Effector memory CD4-positive, alpha-beta T cell (primary cell): ENCODE measurements around the gene DIP2C.

Source experiments
- DNase-seq, 3 donors: peaks; one replicate each; pipeline ENCODE4 v3.0.0-alpha.2; 2020
- H3K27ac ChIP-seq: 2 replicates; pipeline ENCODE4 v1.7.0; 2013; ENCODE audit warnings: mild to moderate bottlenecking, low read length, moderate library complexity; ENCODE audit not compliant: insufficient read depth, poor library complexity, severe bottlenecking
- H3K27me3 ChIP-seq: replicated peaks from 2 replicates; pipeline ENCODE4 v1.7.0; 2013; ENCODE audit warnings: mild to moderate bottlenecking, low read length; ENCODE audit not compliant: insufficient read depth, control insufficient read depth, poor library complexity, severe bottlenecking
- H3K36me3 ChIP-seq: 2 replicates; pipeline ENCODE4 v1.7.0; 2013; ENCODE audit warnings: mild to moderate bottlenecking, low read length, moderate library complexity; ENCODE audit not compliant: control insufficient read depth, insufficient read depth
- H3K4me1 ChIP-seq: 2 replicates; pipeline ENCODE4 v1.7.0; 2013; ENCODE audit warnings: low read length, mild to moderate bottlenecking; ENCODE audit not compliant: control insufficient read depth, insufficient read depth, poor library complexity, severe bottlenecking
- H3K4me3 ChIP-seq: 2 replicates; pipeline ENCODE4 v1.7.0; 2013; ENCODE audit warnings: low read length, low read depth, mild to moderate bottlenecking; ENCODE audit not compliant: insufficient read depth, poor library complexity, severe bottlenecking
- H3K9me3 ChIP-seq: 2 replicates; pipeline ENCODE4 v1.7.0; 2013; ENCODE audit warnings: mild to moderate bottlenecking, low read length, moderate library complexity; ENCODE audit not compliant: control insufficient read depth

The DIP2C gene

DNA sequence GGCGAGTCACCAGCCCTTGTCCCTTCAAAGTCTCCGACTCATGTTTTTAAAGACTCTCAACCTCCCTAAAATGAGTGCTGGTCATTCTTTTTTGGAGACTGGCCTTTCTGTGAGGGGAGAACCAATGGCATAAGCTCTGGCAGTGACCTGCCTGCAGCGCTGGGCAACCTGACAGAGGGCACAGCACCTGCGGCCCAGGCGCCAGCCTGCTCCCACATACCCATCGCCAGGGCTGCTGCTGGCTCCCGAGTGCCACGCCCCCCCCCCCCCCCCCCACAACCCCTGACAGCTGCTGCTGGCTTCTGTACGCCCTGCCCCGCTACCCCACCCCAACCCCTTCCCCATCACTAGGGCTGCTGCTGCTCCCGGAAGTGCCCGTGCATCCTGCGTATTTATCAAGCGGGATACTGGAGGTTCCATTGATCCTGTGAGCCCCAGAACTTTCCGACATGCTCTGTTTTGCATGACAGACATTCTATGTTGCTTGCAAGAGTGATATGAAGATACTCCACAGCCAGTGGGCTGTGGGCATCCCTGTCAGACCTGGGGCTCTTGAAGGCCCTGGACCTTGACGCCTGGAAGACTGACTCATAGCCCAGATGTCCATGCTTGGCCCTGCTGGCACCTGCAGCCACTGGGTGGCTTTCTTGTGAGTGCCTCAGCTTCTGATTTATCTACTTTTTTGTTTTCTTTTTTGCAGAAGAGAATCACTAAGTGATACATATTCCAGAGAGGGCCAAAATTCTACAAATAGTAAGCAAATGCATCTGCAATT lies 310.4 kb downstream of the DIP2C start:
- Histone ChIP-seq H3K27me3 (no peaks in the 10 kb centered on the region), H3K4me1 (no peaks in the 10 kb centered on the region), H3K9me3 (no peaks in the 10 kb centered on the region), H3K4me3 (no peak overlapping the region), H3K27ac (no peak overlapping the region), H3K36me3 (no peaks in the 10 kb centered on the region)
- DNase-seq, result no peak

DNA sequence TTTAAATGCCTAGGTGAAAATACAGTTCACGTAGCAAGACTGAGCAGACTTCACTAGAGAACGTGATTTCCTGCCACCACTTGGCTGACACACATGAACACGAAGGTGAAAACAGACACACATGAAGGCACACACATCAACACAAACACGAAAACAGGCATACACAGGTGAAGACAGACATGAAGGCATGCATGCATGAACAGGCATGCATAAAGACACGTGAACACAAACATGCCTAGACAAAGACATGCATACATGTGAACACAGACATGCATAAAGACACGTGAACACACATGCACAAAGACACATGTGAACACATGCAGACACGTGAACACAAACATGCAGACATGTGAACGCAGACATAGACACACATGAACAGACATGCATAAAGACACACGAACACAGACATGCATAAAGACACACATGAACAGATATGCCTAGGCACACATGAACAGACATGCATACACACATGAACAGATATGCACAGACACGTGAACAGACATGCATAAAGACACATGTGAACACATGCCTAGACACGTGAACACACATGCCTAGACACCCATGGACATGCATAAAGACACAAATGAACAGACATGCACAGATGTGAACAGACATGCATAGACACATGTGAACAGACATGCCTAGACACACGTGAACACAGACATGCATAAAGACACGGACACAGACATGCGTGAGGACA lies 311.1 kb downstream of the DIP2C start:
- Histone ChIP-seq H3K36me3 (no peaks in the 10 kb centered on the region), H3K27ac (no peak overlapping the region), H3K27me3 (no peaks in the 10 kb centered on the region), H3K4me1 (no peaks in the 10 kb centered on the region), H3K4me3 (no peak overlapping the region), H3K9me3 (no peaks in the 10 kb centered on the region)
- no peak for DNase-seq

DNA sequence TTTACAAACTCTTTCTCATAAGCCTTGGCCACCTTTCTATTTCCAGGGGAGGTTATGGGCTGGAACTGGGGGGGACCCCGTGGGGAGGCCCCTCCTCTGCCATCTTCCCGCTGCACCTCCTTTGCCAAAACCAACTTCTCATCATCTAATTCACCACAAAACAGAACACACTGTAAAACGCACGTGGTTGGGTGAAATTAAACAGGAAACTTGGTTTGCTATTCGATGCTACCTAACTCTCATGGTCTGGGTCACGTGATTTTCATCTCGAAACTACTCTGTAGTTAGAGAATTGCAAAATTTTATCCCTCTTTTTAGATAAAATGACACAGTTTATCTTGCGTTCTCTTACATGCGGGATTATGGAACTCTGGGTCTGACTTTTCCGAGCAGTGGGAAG lies 312.2 kb downstream of the DIP2C start:
- Histone ChIP-seq H3K36me3 (no peaks in the 10 kb centered on the region), H3K9me3 (no peaks in the 10 kb centered on the region), H3K27me3 (no peaks in the 10 kb centered on the region), H3K4me3 (no peak overlapping the region), H3K27ac (no peak overlapping the region), H3K4me1 (no peaks in the 10 kb centered on the region)
- DNase-seq, result no peak

DNA sequence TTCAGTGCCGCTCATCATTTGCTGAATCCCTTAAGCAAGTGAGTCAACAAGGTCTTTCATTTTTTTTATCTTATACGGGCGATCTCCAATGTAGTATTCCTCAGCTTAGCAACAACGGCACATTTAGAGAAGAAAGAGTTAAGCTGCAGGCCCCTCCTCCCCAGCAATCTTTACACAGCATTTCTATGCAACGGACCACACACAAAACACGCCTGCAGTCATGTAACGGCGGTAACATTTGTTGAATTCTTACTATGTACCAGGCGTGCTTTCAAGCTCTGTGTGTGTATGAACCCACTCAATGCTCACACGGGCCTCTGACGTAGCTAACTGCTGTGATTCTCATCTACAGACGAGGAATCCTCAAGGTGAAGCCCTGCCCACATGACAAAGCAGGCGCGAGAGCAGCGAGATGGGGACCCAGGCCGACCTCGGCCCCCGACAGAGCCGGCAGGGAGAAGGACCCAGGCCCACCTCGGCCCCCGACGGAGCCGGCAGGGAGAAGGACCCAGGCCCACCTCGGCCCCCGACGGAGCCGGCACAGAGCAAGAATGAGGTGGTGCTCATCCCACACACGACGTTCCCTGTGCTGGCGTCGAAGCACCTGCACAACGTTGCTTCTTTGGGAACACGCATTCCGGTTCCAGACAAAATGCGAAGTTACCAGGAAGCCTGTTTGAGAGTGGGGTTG lies 313.5 kb downstream of the DIP2C start:
- Histone ChIP-seq H3K4me1 (no peaks in the 10 kb centered on the region), H3K27ac (no peak overlapping the region), H3K4me3 (no peak overlapping the region), H3K9me3 (no peaks in the 10 kb centered on the region), H3K36me3 (no peaks in the 10 kb centered on the region), H3K27me3 (no peaks in the 10 kb centered on the region)
- DNase-seq, result no peak

DNA sequence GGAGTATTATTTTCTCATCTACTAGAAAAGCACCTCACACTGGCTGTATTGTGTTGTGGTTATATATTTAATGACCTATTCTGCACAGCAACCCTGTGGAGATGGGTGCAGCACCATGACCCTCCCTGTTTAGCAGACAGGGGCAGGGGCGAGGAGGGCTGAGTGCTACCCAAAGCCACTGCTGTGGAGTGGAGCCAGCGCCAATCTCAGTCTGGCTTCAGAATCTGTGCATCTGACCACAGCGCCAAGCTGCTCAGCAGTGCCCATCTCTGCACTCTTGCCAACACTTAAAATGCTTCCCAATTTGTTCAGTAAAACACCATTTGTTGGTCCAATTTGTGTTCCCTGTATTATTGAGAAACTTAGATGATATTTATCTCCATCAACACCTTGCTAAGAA lies 315.1 kb downstream of the DIP2C start:
- Histone ChIP-seq H3K27me3 (no peaks in the 10 kb centered on the region), H3K27ac (no peak overlapping the region), H3K36me3 (no peaks in the 10 kb centered on the region), H3K4me3 (no peak overlapping the region), H3K9me3 (no peaks in the 10 kb centered on the region), H3K4me1 (no peaks in the 10 kb centered on the region)
- no peak for DNase-seq

DNA sequence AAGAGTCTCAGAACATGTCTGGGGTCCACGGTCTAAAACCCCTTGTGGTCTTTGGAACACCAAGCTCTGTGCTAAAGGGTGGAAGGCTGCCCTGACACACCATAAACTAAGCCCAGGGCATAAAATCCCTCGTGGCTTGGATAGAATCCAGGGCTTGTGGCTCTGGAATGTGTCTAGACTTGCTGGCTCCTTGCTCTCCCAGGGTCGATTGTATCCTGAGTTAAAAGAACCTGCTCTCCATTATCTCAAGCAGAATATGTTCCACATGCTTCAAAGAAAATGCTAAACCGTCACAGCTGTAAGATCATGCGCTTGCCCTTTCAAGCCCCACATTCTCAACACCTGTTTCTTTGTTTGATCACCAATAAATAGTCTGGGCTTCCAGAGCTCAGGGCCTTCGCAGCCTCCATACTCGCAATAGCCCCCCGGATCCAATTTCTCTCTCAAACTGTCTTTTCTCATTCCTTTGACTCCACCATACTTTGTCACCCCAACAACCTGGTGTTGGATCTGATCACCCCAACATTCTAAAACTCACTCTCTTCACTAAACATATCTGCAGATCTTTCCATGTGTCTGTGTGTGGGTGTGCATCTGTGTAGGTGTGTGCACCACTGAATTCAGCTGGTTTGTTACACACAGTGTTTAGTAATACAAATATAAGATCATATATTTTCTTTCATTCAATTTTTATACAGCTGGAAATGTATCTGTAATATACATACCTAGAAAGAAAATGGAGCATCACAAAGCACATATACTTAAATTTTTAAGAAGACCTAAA lies 315.8 kb downstream of the DIP2C start:
- no peak for DNase-seq
- Histone ChIP-seq H3K4me1 (no peaks in the 10 kb centered on the region), H3K9me3 (no peaks in the 10 kb centered on the region), H3K4me3 (no peak overlapping the region), H3K27me3 (no peaks in the 10 kb centered on the region), H3K27ac (no peak overlapping the region), H3K36me3 (peaks cover 4% of the 10 kb centered on the region)

DNA sequence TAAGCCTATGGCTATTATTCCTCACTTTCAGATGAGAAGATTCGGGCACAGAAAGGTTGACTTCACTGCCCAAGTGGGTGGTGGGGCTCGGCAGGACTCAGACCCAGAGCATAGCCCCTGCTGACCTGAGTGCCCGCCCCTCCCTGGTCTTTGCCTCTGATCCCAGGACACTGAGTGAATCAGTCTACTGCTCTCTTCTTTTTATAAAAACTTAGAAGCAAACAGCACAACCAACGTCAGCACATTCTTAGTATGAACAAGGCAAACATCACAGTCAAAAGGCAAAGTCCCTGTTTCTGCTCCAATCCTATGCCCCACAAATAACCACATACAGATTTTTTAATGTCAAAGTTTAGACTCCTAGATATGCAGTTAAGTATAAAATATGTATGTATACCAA lies 316.5 kb downstream of the DIP2C start:
- no peak for DNase-seq
- Histone ChIP-seq H3K4me3 (no peak overlapping the region), H3K27ac (no peak overlapping the region), H3K27me3 (no peaks in the 10 kb centered on the region), H3K4me1 (no peaks in the 10 kb centered on the region), H3K9me3 (no peaks in the 10 kb centered on the region), H3K36me3 (peaks cover 4% of the 10 kb centered on the region)

DNA sequence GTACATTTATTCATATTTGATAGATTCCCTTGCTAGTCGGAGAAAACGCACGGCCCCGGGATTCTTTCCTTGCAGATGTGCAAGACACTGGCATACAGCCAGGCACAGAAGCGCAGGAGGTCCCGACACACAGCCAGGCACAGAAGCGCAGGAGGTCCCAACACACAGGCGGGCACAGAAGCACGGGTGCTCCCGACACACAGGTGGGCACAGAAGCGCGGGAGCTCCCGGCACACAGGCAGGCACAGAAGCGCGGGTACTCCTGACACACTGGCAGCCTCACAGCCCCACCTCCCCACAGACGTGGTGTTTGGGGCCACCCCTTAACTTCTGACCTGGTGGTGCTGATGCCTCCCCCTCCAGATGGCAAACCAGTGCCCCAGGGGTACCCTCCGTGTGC lies 316.9 kb downstream of the DIP2C start:
- H3K36me3 ChIP-seq, result peaks cover 4% of the 10 kb centered on the region
- H3K4me1 ChIP-seq, result no peaks in the 10 kb centered on the region
- H3K9me3 ChIP-seq, result no peaks in the 10 kb centered on the region
- H3K27ac ChIP-seq, result no peak overlapping the region
- no peak overlapping the region for H3K4me3 ChIP-seq
- no peak for DNase-seq
- no peaks in the 10 kb centered on the region for H3K27me3 ChIP-seq

DNA sequence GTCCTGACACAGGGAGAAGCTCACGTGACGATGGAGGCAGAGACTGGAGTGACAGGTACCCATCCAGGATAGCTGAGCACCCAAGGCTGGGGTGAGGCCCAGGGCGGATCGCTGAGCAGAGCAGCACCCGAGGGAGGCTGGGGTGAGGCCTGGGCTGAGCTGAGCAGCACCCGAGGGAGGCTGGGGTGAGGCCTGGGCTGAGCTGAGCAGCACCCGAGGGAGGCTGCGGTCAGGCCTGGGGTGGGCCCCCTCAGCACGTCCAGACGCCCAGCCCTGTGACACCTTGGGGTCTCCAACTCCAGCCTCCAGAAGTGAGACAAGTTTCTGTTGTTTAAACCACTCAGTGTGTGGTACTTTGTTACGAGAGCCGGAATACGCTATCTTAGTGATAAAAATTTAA lies 318.0 kb downstream of the DIP2C start:
- DNase-seq, result no peak
- H3K27me3 ChIP-seq, result no peaks in the 10 kb centered on the region
- no peaks in the 10 kb centered on the region for H3K9me3 ChIP-seq
- no peak overlapping the region for H3K27ac ChIP-seq
- H3K36me3 ChIP-seq, result peaks cover 4% of the 10 kb centered on the region
- H3K4me3 ChIP-seq, result no peak overlapping the region
- H3K4me1 ChIP-seq, result no peaks in the 10 kb centered on the region
